SK-N-SH (cell line): ENCODE measurements around the gene GLI2. TPM values are rescaled to one million over a fixed set of nuclear protein-coding genes. Genes with fewer than 3 reads are reported as not detected.

Source experiments
- CTCF ChIA-PET: fragments of 300-600, 350-600 bp; formaldehyde crosslinking; extraction: SDS; loops from one replicate; lab custom pipeline; 2021; lab: Yijun Ruan, JAX
- POLR2A ChIA-PET: fragments of 350-600 bp; sonication (Branson Sonifier 250); formaldehyde crosslinking; extraction: SDS; loops from one replicate; lab custom pipeline; 2020; ENCODE audit warnings: antibody characterized with exemption, inconsistent platforms; lab: Yijun Ruan, JAX
- DNase-seq: peaks from one replicate; pipeline ENCODE4 v3.0.0; 2012
- H2AFZ ChIP-seq: fragments of 200-600 bp; sonication (generic); 2 replicates; pipeline ENCODE4 v1.8.1; 2016; ENCODE audit warnings: antibody characterized with exemption, mild to moderate bottlenecking, low read depth
- H3F3A ChIP-seq: fragments of 200-600 bp; sonication (generic); replicated peaks from 2 replicates; pipeline ENCODE3; 2016; ENCODE audit warnings: antibody characterized with exemption, mild to moderate bottlenecking; ENCODE audit not compliant: insufficient read depth
- H3K27ac ChIP-seq, 2 experiments: fragments of 200-500 bp in 1 of 2; fragments of 200-600 bp in 1 of 2; sonication (Bioruptor generic) in 1 of 2; sonication (generic), shearing (Covaris generic) in 1 of 2; 2 replicates each; pipeline versions ENCODE4 v1.5.1 to v1.6.1; 2014 to 2016; ENCODE audit warnings: low read depth in 2 of 2, inconsistent platforms in 1 of 2, low read length in 1 of 2, mild to moderate bottlenecking in 1 of 2, mixed read lengths in 1 of 2
- H3K27me3 ChIP-seq: fragments of 200-600 bp; sonication (generic), shearing (Covaris generic); 2 replicates; pipeline ENCODE4 v1.6.1; 2016; ENCODE audit warnings: mixed run types; ENCODE audit not compliant: insufficient read depth
- H3K36me3 ChIP-seq, 2 experiments: fragments of 200-500 bp in 1 of 2; fragments of 200-600 bp in 1 of 2; sonication (Bioruptor generic) in 1 of 2; sonication (generic) in 1 of 2; replicated peaks in 1 of 2; 2 replicates each; pipeline versions ENCODE3 to v1.5.1; 2014 to 2016; ENCODE audit warnings: low read length in 1 of 2, mild to moderate bottlenecking in 1 of 2; ENCODE audit not compliant: insufficient read depth in 2 of 2, control insufficient read depth in 1 of 2
- H3K4me1 ChIP-seq, 2 experiments: fragments of 200-500 bp in 1 of 2; fragments of 200-600 bp in 1 of 2; sonication (Bioruptor generic) in 1 of 2; sonication (generic), shearing (Covaris generic) in 1 of 2; 2 replicates each; pipeline versions ENCODE4 v1.5.1 to v1.6.1; 2014 to 2016; ENCODE audit warnings: low read depth in 1 of 2, low read length in 1 of 2, mixed run types in 1 of 2; ENCODE audit not compliant: insufficient read depth in 2 of 2, control insufficient read depth in 1 of 2
- H3K4me2 ChIP-seq: fragments of 200-600 bp; sonication (generic), shearing (Covaris generic); 2 replicates; pipeline ENCODE4 v1.6.1; 2017; ENCODE audit warnings: mixed run types
- H3K4me3 ChIP-seq, 2 experiments: fragments of 200-500 bp in 1 of 2; fragments of 200-600 bp in 1 of 2; sonication (Bioruptor generic) in 1 of 2; sonication (generic), shearing (Covaris generic) in 1 of 2; 2 replicates each; pipeline versions ENCODE4 v1.5.1 to v1.8.1; 2014 to 2016; ENCODE audit warnings: low read depth in 2 of 2, inconsistent platforms in 1 of 2, low read length in 1 of 2, mild to moderate bottlenecking in 1 of 2, mixed read lengths in 1 of 2, moderate library complexity in 1 of 2
- H3K79me2 ChIP-seq: fragments of 200-600 bp; sonication (generic); 2 replicates; pipeline ENCODE4 v1.8.1; 2017; ENCODE audit warnings: mild to moderate bottlenecking; ENCODE audit not compliant: insufficient read depth
- H3K9ac ChIP-seq: fragments of 200-600 bp; sonication (generic); 2 replicates; pipeline ENCODE4 v1.6.1; 2017; ENCODE audit warnings: mixed run types
- H3K9me2 ChIP-seq: fragments of 200-600 bp; sonication (generic); 2 replicates; pipeline ENCODE4 v1.6.1; 2017; ENCODE audit warnings: mixed run types
- H3K9me3 ChIP-seq: fragments of 200-600 bp; sonication (generic); 2 replicates; pipeline ENCODE4 v1.6.1; 2017; ENCODE audit warnings: mixed run types, mild to moderate bottlenecking, moderate library complexity
- H4K20me1 ChIP-seq: fragments of 200-600 bp; sonication (generic); 2 replicates; pipeline ENCODE4 v1.6.1; 2017; ENCODE audit warnings: mild to moderate bottlenecking, mixed run types; ENCODE audit not compliant: insufficient read depth
- EZH2phosphoT487 ChIP-seq: fragments of 200-600 bp; sonication (generic); IDR thresholded peaks from 2 replicates; pipeline ENCODE4 v1.6.1; 2017; ENCODE audit warnings: low read depth, mixed run types, mild to moderate bottlenecking, antibody characterized with exemption, moderate library complexity, borderline replicate concordance
- FOXJ3 ChIP-seq: sonication (generic); formaldehyde crosslinking; IDR thresholded peaks from 2 replicates; pipeline ENCODE4 v1.5.1; 2020; ENCODE audit warnings: mild to moderate bottlenecking, missing genetic modification reagents
- JUND ChIP-seq: IDR thresholded peaks from 2 replicates; pipeline ENCODE4 v1.4.0; 2012
- MEF2A ChIP-seq: IDR thresholded peaks from 2 replicates; pipeline ENCODE4 v1.4.0; 2012; ENCODE audit warnings: low read depth, borderline replicate concordance
- NFIC ChIP-seq: IDR thresholded peaks from 2 replicates; pipeline ENCODE4 v1.4.0; 2012; ENCODE audit warnings: borderline replicate concordance
- NRF1 ChIP-seq: IDR thresholded peaks from 2 replicates; pipeline ENCODE4 v1.6.1; 2012; ENCODE audit warnings: low read depth, mild to moderate bottlenecking, low read length
- RAD21 ChIP-seq: IDR thresholded peaks from 2 replicates; pipeline ENCODE4 v1.6.1; 2012; ENCODE audit warnings: mild to moderate bottlenecking, low read length
- RFX5 ChIP-seq: IDR thresholded peaks from 2 replicates; pipeline ENCODE4 v1.6.1; 2012; ENCODE audit warnings: mild to moderate bottlenecking, improper control_type of control experiment, low read length
- SIN3A ChIP-seq: IDR thresholded peaks from 2 replicates; pipeline ENCODE4 v1.6.1; 2012; ENCODE audit warnings: low read depth, mild to moderate bottlenecking, low read length, moderate library complexity, borderline replicate concordance
- SMC3 ChIP-seq: IDR thresholded peaks from 2 replicates; pipeline ENCODE4 v1.6.1; 2012; ENCODE audit warnings: low read depth, low read length, improper control_type of control experiment
- TCF12 ChIP-seq: IDR thresholded peaks from 2 replicates; pipeline ENCODE4 v1.4.0; 2012
- TEAD4 ChIP-seq: IDR thresholded peaks from 2 replicates; pipeline ENCODE4 v1.4.0; 2012; ENCODE audit warnings: mild to moderate bottlenecking, borderline replicate concordance; ENCODE audit not compliant: insufficient read depth
- WGBS: methylation state at CpG from one replicate; pipeline ENCODE4 v1.1.6; 2017; ENCODE audit warnings: low lambda C conversion rate; 5-methylcytosine and 5-hydroxymethylcytosine counted together
- polyA plus RNA-seq, 3 experiments: library from polyadenylated mRNA; depleted of rRNA; stranded (reverse); fragments of >200 nt; gene quantifications; 2 replicates each; pipeline ENCODE4 v1.2.3, GENCODE V29; 2012

GLI2 gene
- polyA plus RNA-seq, 1 of the 3 experiments (the other 2 are of a cell fraction): 3.4 TPM

- no peak for DNase-seq
- H3K79me2 ChIP-seq: peaks cover 79% of the 10 kb centered on the region
Measured at GRCh38 chr2:120768112-120769048, 32.7 kb downstream of the GLI2 start.

GRCh38 chr2:120769076-120769786 is 33.6 kb downstream of the GLI2 start:
- DNase-seq: no peak
- no peak overlapping the region for H3K9ac ChIP-seq
- no peaks in the 10 kb centered on the region for H3K9me2 ChIP-seq
- H3K4me1 ChIP-seq: peaks cover 44 to 60% of the 10 kb centered on the region in 2 experiments
- no peaks in the 10 kb centered on the region for H3K9me3 ChIP-seq
- no peak overlapping the region for H3K4me3 ChIP-seq
- POLR2A ChIA-PET: interaction anchor here (0.8 kb wide), 1 partner anchor 20 kb away, joined by 3 read pairs; no protein-coding TSS in a partner anchor
- peaks cover 24% of the 10 kb centered on the region for H3F3A ChIP-seq
- CTCF ChIA-PET: interaction anchor here (0.8 to 2.4 kb wide), 5 partner anchors 13 to 302 kb away, joined by 3 to 9 read pairs (median 4); partner anchors contain the start of gene GLI2
- TF ChIP-seq EZH2phosphoT487 (no peak), SIN3A (no peak), JUND (no peak), RAD21 (no peak), TEAD4 (no peak), TCF12 (no peak), NRF1 (no peak), SMC3 (no peak), RFX5 (no peak), MEF2A (no peak), FOXJ3 (CRISPR knock-in tag) (no peak)
- 0 out of 2 replicates have a peak, but pooled peaks cover 4% of the 10 kb centered on the region for H4K20me1 ChIP-seq
- H3K4me2 ChIP-seq: no peak overlapping the region
- peaks cover 77% of the 10 kb centered on the region for H3K79me2 ChIP-seq
- H2AFZ ChIP-seq: no peak overlapping the region
- 87% methylated on average over 8 of the region's 11 CpGs for WGBS
- H3K36me3 ChIP-seq: no peaks in the 10 kb centered on the region
- H3K27ac ChIP-seq: no peak overlapping the region
- no peaks in the 10 kb centered on the region for H3K27me3 ChIP-seq

More at GRCh38 chr2:120768112-120769048, 32.7 kb downstream of the GLI2 start:
- no peak overlapping the region for H3K4me2 ChIP-seq
- H3K4me3 ChIP-seq: no peak overlapping the region
- H3K27ac ChIP-seq: no peak overlapping the region
- POLR2A ChIA-PET: interaction anchor here (0.8 kb wide), 1 partner anchor 20 kb away, joined by 3 read pairs; no protein-coding TSS in a partner anchor
- H3K9ac ChIP-seq: no peak overlapping the region
- CTCF ChIA-PET: interaction anchor here (0.8 to 2.4 kb wide), 5 partner anchors 12 to 73 kb away, joined by 3 to 9 read pairs (median 3); partner anchors contain the start of gene GLI2
- H3K4me1 ChIP-seq: peaks cover 44 to 61% of the 10 kb centered on the region in 2 experiments
- H3K36me3 ChIP-seq: no peaks in the 10 kb centered on the region
- H3F3A ChIP-seq: peaks cover 24% of the 10 kb centered on the region
- H2AFZ ChIP-seq: no peak overlapping the region
- 0 out of 2 replicates have a peak, but pooled peaks cover 4% of the 10 kb centered on the region for H4K20me1 ChIP-seq
- no peak for TF ChIP-seq NFIC
- no peaks in the 10 kb centered on the region for H3K9me3 ChIP-seq
- H3K9me2 ChIP-seq: no peaks in the 10 kb centered on the region
- 94% methylated on average over 14 of the region's 17 CpGs for whole genome bisulfite sequencing
- H3K27me3 ChIP-seq: no peaks in the 10 kb centered on the region
